H1 (cell line): Measurements from ENCODE around the gene SIX5. TPM values are rescaled to one million over a fixed set of nuclear protein-coding genes. Genes with fewer than 3 reads are reported as not detected.

Experiments used
- CTCF ChIA-PET: fragments of 300-600 bp; sonication (Branson Sonifier 250); formaldehyde crosslinking; loops from one replicate; lab custom pipeline; 2021; ENCODE audit not compliant: partially characterized antibody; lab: Charles Lee
- POLR2A ChIA-PET: fragments of 300-600 bp; sonication (Branson Sonifier 250); formaldehyde crosslinking; loops from one replicate; lab custom pipeline; 2021; ENCODE audit warnings: inconsistent platforms; ENCODE audit not compliant: partially characterized antibody; lab: Charles Lee
- DNase-seq, 2 experiments: peaks; one replicate each; pipeline versions ENCODE4 v3.0.0 to v3.0.0-alpha.2; 2010 to 2022; ENCODE audit warnings: low spot score in 2 of 2, low read depth in 1 of 2, mixed read lengths in 1 of 2
- FAIRE-seq: peaks from 2 replicates; lab custom pipeline; 2011; peaks lifted over from hg19 to GRCh38; lab: Jason Lieb, UNC
- H2AFZ ChIP-seq: 2 replicates; pipeline ENCODE4 v1.8.1; 2012; ENCODE audit warnings: low read length, inconsistent platforms
- H2AK5ac ChIP-seq: 2 replicates; pipeline ENCODE4 v1.6.1; 2013; ENCODE audit warnings: low read depth, low read length
- H2BK120ac ChIP-seq: replicated peaks from 2 replicates; pipeline ENCODE3; 2013; ENCODE audit warnings: low read depth, low read length, inconsistent platforms
- H2BK12ac ChIP-seq: 2 replicates; pipeline ENCODE4 v1.6.1; 2013; ENCODE audit warnings: low read depth, low read length
- H2BK15ac ChIP-seq: 2 replicates; pipeline ENCODE4 v1.6.1; 2013; ENCODE audit warnings: low read length
- H2BK20ac ChIP-seq: 2 replicates; pipeline ENCODE4 v1.6.1; 2013; ENCODE audit warnings: low read length
- H2BK5ac ChIP-seq: 2 replicates; pipeline ENCODE4 v1.6.1; 2013; ENCODE audit warnings: low read depth, low read length
- H3K14ac ChIP-seq: 2 replicates; pipeline ENCODE4 v1.6.1; 2013; ENCODE audit warnings: inconsistent platforms; ENCODE audit not compliant: insufficient read length
- H3K18ac ChIP-seq: 2 replicates; pipeline ENCODE4 v1.6.1; 2013; ENCODE audit warnings: low read length; ENCODE audit errors: extremely low read depth
- H3K23ac ChIP-seq: 2 replicates; pipeline ENCODE4 v1.6.1; 2013; ENCODE audit warnings: inconsistent platforms; ENCODE audit not compliant: insufficient read length
- H3K23me2 ChIP-seq: 2 replicates; pipeline ENCODE4 v1.6.1; 2013; ENCODE audit warnings: low read depth, low read length
- H3K27ac ChIP-seq: 2 replicates; pipeline ENCODE4 v1.6.1; 2011; ENCODE audit warnings: low read depth, low read length, inconsistent platforms
- H3K27me3 ChIP-seq, 4 experiments: replicated peaks in 1 of 4; 1 replicate in 1 of 4; 2 replicates in 3 of 4; pipeline versions ENCODE4 v1.6.1 to v1.8.1; 2011 to 2013; ENCODE audit warnings: low read length in 3 of 4, mild to moderate bottlenecking in 3 of 4, inconsistent platforms in 2 of 4, mixed read lengths in 2 of 4, moderate library complexity in 1 of 4; ENCODE audit not compliant: control insufficient read depth in 3 of 4, insufficient read depth in 3 of 4; ENCODE audit errors: extremely low read depth in 1 of 4
- H3K36me3 ChIP-seq, 4 experiments: 2 replicates each; pipeline versions ENCODE4 v1.6.1 to v1.8.1; 2011 to 2013; ENCODE audit warnings: mild to moderate bottlenecking in 4 of 4, low read length in 3 of 4, moderate library complexity in 2 of 4, control low read depth in 1 of 4, inconsistent platforms in 1 of 4; ENCODE audit not compliant: insufficient read depth in 4 of 4, control insufficient read depth in 2 of 4
- H3K4ac ChIP-seq: replicated peaks from 2 replicates; pipeline ENCODE3; 2013; ENCODE audit warnings: low read length, low read depth, mixed read lengths, inconsistent platforms; ENCODE audit not compliant: insufficient read length
- H3K4me1 ChIP-seq, 4 experiments: replicated peaks in 1 of 4; 1 replicate in 1 of 4; 2 replicates in 3 of 4; pipeline versions ENCODE4 v1.6.1 to v1.8.1; 2011 to 2013; ENCODE audit warnings: low read length in 3 of 4, inconsistent platforms in 2 of 4, mixed read lengths in 1 of 4; ENCODE audit not compliant: insufficient read depth in 4 of 4, control insufficient read depth in 3 of 4
- H3K4me2 ChIP-seq, 2 experiments: 2 replicates each; pipeline versions ENCODE4 v1.6.1 to v1.8.1; 2011 to 2013; ENCODE audit warnings: low read depth in 2 of 2, low read length in 2 of 2, control low read depth in 1 of 2, inconsistent platforms in 1 of 2, mild to moderate bottlenecking in 1 of 2; ENCODE audit not compliant: insufficient read depth in 1 of 2
- H3K4me3 ChIP-seq, 4 experiments: fragments of 200-600, 300-600 bp in 1 of 4; sonication (generic), shearing (Covaris generic), sonication (Bioruptor Twin) in 1 of 4; 2 replicates each; pipeline versions ENCODE4 v1.5.1 to v1.8.1; 2011 to 2016; ENCODE audit warnings: low read length in 4 of 4, low read depth in 3 of 4, control low read depth in 2 of 4, inconsistent platforms in 2 of 4, mild to moderate bottlenecking in 2 of 4, mixed read lengths in 1 of 4, moderate library complexity in 1 of 4; ENCODE audit not compliant: insufficient read depth in 2 of 4; ENCODE audit errors: extremely low read depth in 1 of 4
- H3K56ac ChIP-seq: replicated peaks from 2 replicates; pipeline ENCODE3; 2013; ENCODE audit warnings: low read depth, mild to moderate bottlenecking, mixed read lengths, low read length, inconsistent platforms; ENCODE audit not compliant: insufficient read length
- H3K79me1 ChIP-seq: 2 replicates; pipeline ENCODE4 v1.6.1; 2013; ENCODE audit warnings: low read depth, low read length, control low read depth
- H3K79me2 ChIP-seq, 2 experiments: 2 replicates each; pipeline versions ENCODE4 v1.6.1 to v1.8.1; 2012 to 2013; ENCODE audit warnings: low read length in 2 of 2, mild to moderate bottlenecking in 2 of 2, inconsistent platforms in 1 of 2; ENCODE audit not compliant: insufficient read depth in 2 of 2, control insufficient read depth in 1 of 2
- H3K9ac ChIP-seq, 4 experiments: replicated peaks in 1 of 4; 1 replicate in 1 of 4; 2 replicates in 3 of 4; pipeline versions ENCODE4 v1.6.1 to v1.8.1; 2011 to 2013; ENCODE audit warnings: low read depth in 3 of 4, low read length in 3 of 4, control low read depth in 2 of 4, mild to moderate bottlenecking in 2 of 4, moderate library complexity in 2 of 4, inconsistent platforms in 1 of 4; ENCODE audit errors: extremely low read depth in 1 of 4
- H3K9me3 ChIP-seq, 2 experiments: 2 replicates each; pipeline versions ENCODE4 v1.6.1 to v1.8.1; 2012 to 2013; ENCODE audit warnings: mild to moderate bottlenecking in 2 of 2, moderate library complexity in 2 of 2, control low read depth in 1 of 2, inconsistent platforms in 1 of 2, low read depth in 1 of 2, low read length in 1 of 2, mixed read lengths in 1 of 2; ENCODE audit not compliant: insufficient read depth in 2 of 2
- H4K20me1 ChIP-seq, 2 experiments: replicated peaks in 1 of 2; 2 replicates each; pipeline versions ENCODE3 to v1.8.1; 2011 to 2013; ENCODE audit warnings: inconsistent platforms in 2 of 2, low read length in 2 of 2, mild to moderate bottlenecking in 1 of 2; ENCODE audit not compliant: insufficient read depth in 2 of 2, control insufficient read depth in 1 of 2
- H4K5ac ChIP-seq: 2 replicates; pipeline ENCODE4 v1.6.1; 2013; ENCODE audit warnings: low read length, low read depth, mixed read lengths, inconsistent platforms; ENCODE audit not compliant: insufficient read length
- H4K8ac ChIP-seq: 2 replicates; pipeline ENCODE4 v1.8.0; 2013; ENCODE audit warnings: mild to moderate bottlenecking, moderate library complexity, low read length, inconsistent platforms; ENCODE audit not compliant: insufficient read depth; ENCODE audit errors: extremely low read depth
- H4K91ac ChIP-seq: replicated peaks from 2 replicates; pipeline ENCODE3; 2013; ENCODE audit warnings: low read length, mixed read lengths, inconsistent platforms; ENCODE audit not compliant: insufficient read length
- CREB1 ChIP-seq: IDR thresholded peaks from 2 replicates; pipeline ENCODE4 v1.6.1; 2012; ENCODE audit warnings: inconsistent platforms
- EZH2 ChIP-seq: fragments of 200-600 bp; sonication (generic); IDR thresholded peaks from 2 replicates; pipeline ENCODE4 v1.7.1; 2012; ENCODE audit warnings: low read depth, mild to moderate bottlenecking, moderate library complexity, low read length, inconsistent platforms; ENCODE audit not compliant: severe bottlenecking
- GTF2F1 ChIP-seq: IDR thresholded peaks from 2 replicates; pipeline ENCODE4 v1.6.1; 2012; ENCODE audit warnings: low read depth, low read length, improper control_type of control experiment, borderline replicate concordance
- HDAC2 ChIP-seq, 2 experiments: fragments of 300-600 bp in 1 of 2; sonication (generic) in 1 of 2; IDR thresholded peaks; 2 replicates each; pipeline ENCODE4 v1.6.1; 2011 to 2012; ENCODE audit warnings: low read depth in 2 of 2, low read length in 2 of 2, mild to moderate bottlenecking in 2 of 2, moderate library complexity in 2 of 2, borderline replicate concordance in 1 of 2, inconsistent platforms in 1 of 2
- JUN ChIP-seq: IDR thresholded peaks from 2 replicates; pipeline ENCODE4 v1.6.1; 2011; ENCODE audit warnings: low read depth, mild to moderate bottlenecking, improper control_type of control experiment, low read length
- KDM4A ChIP-seq: IDR thresholded peaks from one replicate; pipeline ENCODE4 v1.7.1; 2012; ENCODE audit warnings: low read depth, mild to moderate bottlenecking, moderate library complexity, low read length, inconsistent platforms; ENCODE audit not compliant: severe bottlenecking
- PHF8 ChIP-seq: fragments of 200-600 bp; sonication (generic); conservative IDR thresholded peaks from 2 replicates; pipeline ENCODE4 v1.7.1; 2012; ENCODE audit warnings: low read depth, mild to moderate bottlenecking, inconsistent platforms, low read length, moderate library complexity
- RBBP5 ChIP-seq: IDR thresholded peaks from 2 replicates; pipeline ENCODE4 v1.7.1; 2012; ENCODE audit warnings: low read depth, mild to moderate bottlenecking, inconsistent platforms, low read length, moderate library complexity, borderline replicate concordance
- RNF2 ChIP-seq: fragments of 200-900, 300-1000 bp; sonication (generic); IDR thresholded peaks from 2 replicates; pipeline ENCODE4 v1.7.1; 2016; ENCODE audit warnings: borderline replicate concordance, low read depth, mild to moderate bottlenecking, antibody characterized with exemption, low read length; ENCODE audit not compliant: poor library complexity, severe bottlenecking; ENCODE audit errors: missing control alignments
- SIX5 ChIP-seq: IDR thresholded peaks from 2 replicates; pipeline ENCODE4 v1.6.1; 2011; ENCODE audit warnings: mild to moderate bottlenecking, low read depth, low read length
- SP1 ChIP-seq: IDR thresholded peaks from 2 replicates; pipeline ENCODE4 v1.6.1; 2011; ENCODE audit warnings: low read depth, low read length
- ZNF274 ChIP-seq: IDR thresholded peaks from 2 replicates; pipeline ENCODE4 v1.7.0; 2012; ENCODE audit warnings: low read length, borderline replicate concordance; ENCODE audit errors: extremely low read depth
- WGBS, 2 experiments: shearing (Covaris generic) in 1 of 2; methylation state at CpG; one replicate each; pipeline versions ENCODE4 v1.1.6 to v1.1.7; 2013 to 2015; ENCODE audit warnings: low lambda C conversion rate in 2 of 2, mixed read lengths in 2 of 2, inconsistent platforms in 1 of 2, low coverage in 1 of 2, missing lambda C conversion rate in 1 of 2; ENCODE audit not compliant: insufficient replicate concordance in 2 of 2, insufficient coverage in 1 of 2, insufficient read length in 1 of 2; ENCODE audit errors: extremely low coverage in 1 of 2, missing lambda C conversion rate in 1 of 2; 5-methylcytosine and 5-hydroxymethylcytosine counted together
- polyA plus RNA-seq, 7 experiments: library from polyadenylated mRNA; depleted of rRNA in 3 of 7; stranded (reverse) in 5 of 7; unstranded in 2 of 7; fragments of >200 nt in 5 of 7; fragments of 200-250 nt in 2 of 7; gene quantifications; 1 replicate in 5 of 7; 2 replicates in 1 of 7; 4 replicates in 1 of 7; pipeline versions ENCODE4 v1.2.1 to v1.2.3, GENCODE V29; 2011 to 2013; ENCODE audit warnings: missing spikeins in 2 of 7, mixed read lengths in 2 of 7
- total RNA-seq: library from RNA; stranded (reverse); fragmentation: NEBNext Ultra II Directional; extraction: Animal tissue kit (Norgen Biotek cat#: 25700); gene quantifications from 2 replicates; pipeline ENCODE4 v1.2.1, GENCODE V29; 2021

Gene SIX5
- total and polyA plus RNA-seq, 2 of the 8 experiments (the other 6 are each of a cell fraction or from before 2014, with no cell fraction given): 20.9 to 24.2 TPM

DNA sequence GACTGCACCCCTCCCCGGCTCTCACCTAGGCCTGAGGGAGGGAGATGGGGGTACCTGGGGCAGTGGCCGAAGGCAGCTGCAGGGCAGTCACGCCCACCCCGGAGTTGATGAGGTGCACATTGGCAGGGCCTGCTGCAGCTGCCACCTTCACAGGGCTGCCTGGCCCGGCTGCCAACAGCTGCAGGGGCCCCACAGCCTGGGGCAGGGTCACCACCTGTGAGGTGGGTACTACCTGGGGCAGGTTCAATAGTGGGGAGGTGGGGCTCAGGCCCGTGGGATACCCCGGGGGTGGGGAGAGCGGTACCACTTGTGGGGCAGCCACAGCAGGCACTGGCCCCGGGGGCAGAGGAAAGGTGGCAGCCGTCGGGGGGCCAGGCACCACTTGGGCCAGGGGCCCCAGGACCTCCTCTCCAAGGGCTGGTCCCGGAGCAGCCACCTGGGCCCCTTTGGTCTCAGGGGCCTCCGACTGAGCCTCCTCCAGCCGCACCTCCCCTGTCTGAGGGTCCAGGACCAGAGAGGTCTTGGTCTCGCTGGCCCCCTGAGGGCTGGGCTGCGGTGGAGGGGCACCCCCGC is 2.7 kb downstream of the SIX5 start:
- H3K14ac ChIP-seq: no peak overlapping the region
- H3K4me1 ChIP-seq: peaks cover 7 to 41% (median 33%) of the 10 kb centered on the region in 4 experiments
- 0 out of 2 replicates have a peak overlapping the region, but pooled peaks have one; percentile 61 for H2BK15ac ChIP-seq
- peak overlapping the region; percentile 62; the same call in 1 of the 2 replicates for H4K8ac ChIP-seq
- no peaks in the 10 kb centered on the region for H3K79me2 ChIP-seq
- no peak overlapping the region for H4K5ac ChIP-seq
- DNase-seq (no peak), FAIRE-seq (no peak)
- peaks cover 0 to 2% (median 0%) of the 10 kb centered on the region in 4 experiments; a peak in 1 of 7 replicates for H3K27me3 ChIP-seq
- no peak overlapping the region for H2BK20ac ChIP-seq
- no peak overlapping the region for H3K9ac ChIP-seq
- ChIA-PET POLR2A (interaction anchor here (0.8 to 16.2 kb wide), 11 partner anchors 8 to 97 kb away, joined by 3 to 284 read pairs (median 38); partner anchors contain the start of genes DMPK, FBXO46, MEIOSIN and QPCTL), CTCF (interaction anchor here (0.6 to 2.3 kb wide), 4 partner anchors 13 to 17 kb away, joined by 3 to 16 read pairs (median 4); no protein-coding TSS in a partner anchor)
- H2BK5ac ChIP-seq: no peak overlapping the region
- H3K18ac ChIP-seq: 0 out of 2 replicates have a peak overlapping the region, but pooled peaks have one; percentile 83
- H3K4me3 ChIP-seq: peak overlapping the region in 2 of 4 experiments; percentile 79 to 89; a peak in 5 of 8 replicates
- peak overlapping the region; percentile 34 for H4K91ac ChIP-seq
- H3K23me2 ChIP-seq: peaks cover 26% of the 10 kb centered on the region
- H3K9me3 ChIP-seq: no peaks in the 10 kb centered on the region
- no peak overlapping the region for H3K56ac ChIP-seq
- no peaks in the 10 kb centered on the region for H3K79me1 ChIP-seq
- H3K36me3 ChIP-seq: no peaks in the 10 kb centered on the region; a peak in 1 of 8 replicates
- no peak overlapping the region for H2AFZ ChIP-seq
- H2BK12ac ChIP-seq: peak overlapping the region; percentile 84; the same call in 1 of the 2 replicates
- H3K4ac ChIP-seq: peak overlapping the region; percentile 44
- no peak overlapping the region for H3K27ac ChIP-seq
- no peak overlapping the region for H2BK120ac ChIP-seq
- H2AK5ac ChIP-seq: no peak overlapping the region
- no peak overlapping the region for H3K23ac ChIP-seq
- WGBS, 2 experiments: 88% methylated on average over 13 of the region's 17 CpGs; no CpG with 5 or more reads in 1 of the 2 experiments
- peak overlapping the region; percentile 61 to 94 for H3K4me2 ChIP-seq
- H4K20me1 ChIP-seq: peaks cover 0 to 3% of the 10 kb centered on the region in 2 experiments
- no peak for TF ChIP-seq CREB1
- TF ChIP-seq JUN: no peak
- no peak for TF ChIP-seq RNF2
- no peak for TF ChIP-seq HDAC2 (IDR thresholded peaks at IDR 0.05; ENCODE audit: borderline replicate concordance in 1 of 2, low read depth in 2 of 2, low read length in 2 of 2)
- TF ChIP-seq PHF8: no peak
- TF ChIP-seq RBBP5: no peak
- no peak for TF ChIP-seq GTF2F1
- no peak for TF ChIP-seq KDM4A
- no peak for TF ChIP-seq EZH2
- no peak for TF ChIP-seq SP1
- TF ChIP-seq SIX5: no peak
- no peak for TF ChIP-seq ZNF274
